PFSK-1 (cell line): Measurements from ENCODE around the gene C16orf95.

Source experiments
- FOXP2 ChIP-seq: optimal IDR thresholded peaks from 2 replicates; pipeline ENCODE3; 2011; ENCODE audit warnings: borderline replicate concordance, control low read depth, inconsistent platforms; ENCODE audit not compliant: insufficient read depth; ENCODE audit errors: extremely low read length, extremely low read depth
- POLR2AphosphoS5 ChIP-seq: IDR thresholded peaks from 2 replicates; pipeline ENCODE4 v1.6.1; 2012; ENCODE audit warnings: low read depth, mild to moderate bottlenecking, control low read depth, low read length, moderate library complexity
- SIN3A ChIP-seq: IDR thresholded peaks from 2 replicates; pipeline ENCODE4 v1.6.1; 2012; ENCODE audit warnings: mild to moderate bottlenecking, low read length, moderate library complexity, borderline replicate concordance; ENCODE audit not compliant: insufficient read depth
- TAF1 ChIP-seq: IDR thresholded peaks from 2 replicates; pipeline ENCODE4 v1.6.1; 2012; ENCODE audit warnings: low read length, control low read depth, borderline replicate concordance; ENCODE audit not compliant: insufficient read depth
- TF ChIP-seq, protein P1 (sequence below), 2 experiments: IDR thresholded peaks; 2 replicates each; pipeline versions ENCODE4 v1.6.1 to v1.8.0; 2011 to 2012; ENCODE audit warnings: low read depth in 2 of 2, low read length in 2 of 2, control low read depth in 1 of 2, inconsistent platforms in 1 of 2, mild to moderate bottlenecking in 1 of 2, moderate library complexity in 1 of 2; ENCODE audit not compliant: insufficient read depth in 1 of 2

GRCh38 chr16:87326151-87326571 lies 9.0 kb upstream of the C16orf95 start:
- TF ChIP-seq, protein P1, sequence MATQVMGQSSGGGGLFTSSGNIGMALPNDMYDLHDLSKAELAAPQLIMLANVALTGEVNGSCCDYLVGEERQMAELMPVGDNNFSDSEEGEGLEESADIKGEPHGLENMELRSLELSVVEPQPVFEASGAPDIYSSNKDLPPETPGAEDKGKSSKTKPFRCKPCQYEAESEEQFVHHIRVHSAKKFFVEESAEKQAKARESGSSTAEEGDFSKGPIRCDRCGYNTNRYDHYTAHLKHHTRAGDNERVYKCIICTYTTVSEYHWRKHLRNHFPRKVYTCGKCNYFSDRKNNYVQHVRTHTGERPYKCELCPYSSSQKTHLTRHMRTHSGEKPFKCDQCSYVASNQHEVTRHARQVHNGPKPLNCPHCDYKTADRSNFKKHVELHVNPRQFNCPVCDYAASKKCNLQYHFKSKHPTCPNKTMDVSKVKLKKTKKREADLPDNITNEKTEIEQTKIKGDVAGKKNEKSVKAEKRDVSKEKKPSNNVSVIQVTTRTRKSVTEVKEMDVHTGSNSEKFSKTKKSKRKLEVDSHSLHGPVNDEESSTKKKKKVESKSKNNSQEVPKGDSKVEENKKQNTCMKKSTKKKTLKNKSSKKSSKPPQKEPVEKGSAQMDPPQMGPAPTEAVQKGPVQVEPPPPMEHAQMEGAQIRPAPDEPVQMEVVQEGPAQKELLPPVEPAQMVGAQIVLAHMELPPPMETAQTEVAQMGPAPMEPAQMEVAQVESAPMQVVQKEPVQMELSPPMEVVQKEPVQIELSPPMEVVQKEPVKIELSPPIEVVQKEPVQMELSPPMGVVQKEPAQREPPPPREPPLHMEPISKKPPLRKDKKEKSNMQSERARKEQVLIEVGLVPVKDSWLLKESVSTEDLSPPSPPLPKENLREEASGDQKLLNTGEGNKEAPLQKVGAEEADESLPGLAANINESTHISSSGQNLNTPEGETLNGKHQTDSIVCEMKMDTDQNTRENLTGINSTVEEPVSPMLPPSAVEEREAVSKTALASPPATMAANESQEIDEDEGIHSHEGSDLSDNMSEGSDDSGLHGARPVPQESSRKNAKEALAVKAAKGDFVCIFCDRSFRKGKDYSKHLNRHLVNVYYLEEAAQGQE (IDR thresholded peaks at IDR 0.05; ENCODE audit: insufficient read depth in 1 of 2, low read depth in 2 of 2, low read length in 2 of 2): no peak
- TF ChIP-seq POLR2AphosphoS5 (no peak), SIN3A (no peak), TAF1 (no peak), FOXP2 (no peak)
